Natural killer cell (primary cell): ENCODE data around the gene ATG9A. TPM values are rescaled to one million over a fixed set of nuclear protein-coding genes. Genes with fewer than 3 reads are reported as not detected.

Experiments
- ATAC-seq, 3 donors: fragments of 150-1000 bp in 2 of 3; fragments of 200-7000 bp in 1 of 3; cut with Tn5 transposase; 1 replicate in 1 of 3; 2 replicates in 2 of 3; pipeline ENCODE4 v1.10.0; 2021; ENCODE audit warnings: mild to moderate bottlenecking in 2 of 3, moderate library complexity in 2 of 3
- DNase-seq, 2 donors: peaks; one replicate each; pipeline versions ENCODE4 v3.0.0 to v3.0.0-alpha.2; 2013 to 2021; ENCODE audit warnings: mixed read lengths in 1 of 2
- H3K27ac ChIP-seq: one replicate; pipeline ENCODE4 v1.5.1; 2013; ENCODE audit warnings: mild to moderate bottlenecking, low read length
- H3K27me3 ChIP-seq: one replicate; pipeline ENCODE4 v1.6.1; 2013; ENCODE audit warnings: low read length; ENCODE audit not compliant: control insufficient read depth, insufficient read depth
- H3K36me3 ChIP-seq: one replicate; pipeline ENCODE4 v1.6.1; 2013; ENCODE audit warnings: low read length; ENCODE audit not compliant: control insufficient read depth, insufficient read depth
- H3K4me1 ChIP-seq: one replicate; pipeline ENCODE4 v1.6.1; 2013; ENCODE audit warnings: low read length; ENCODE audit not compliant: control insufficient read depth, insufficient read depth
- H3K4me3 ChIP-seq: one replicate; pipeline ENCODE4 v1.5.1; 2013; ENCODE audit warnings: low read length
- H3K9me3 ChIP-seq: one replicate; pipeline ENCODE4 v1.6.1; 2013; ENCODE audit warnings: low read length; ENCODE audit not compliant: control insufficient read depth, insufficient read depth
- H3K27ac Mint-ChIP-seq, 2 donors: one replicate each; pipeline ENCODE4 v1.8.0; 2022; ENCODE audit warnings: mild to moderate bottlenecking in 2 of 2, mixed read lengths in 2 of 2, moderate library complexity in 1 of 2
- H3K27me3 Mint-ChIP-seq, 2 donors: one replicate each; pipeline ENCODE4 v1.8.0; 2022; ENCODE audit warnings: low read depth in 2 of 2, mixed read lengths in 2 of 2
- H3K36me3 Mint-ChIP-seq: one replicate; pipeline ENCODE4 v1.8.0; 2022; ENCODE audit warnings: mixed read lengths
- H3K4me1 Mint-ChIP-seq, 2 donors: one replicate each; pipeline ENCODE4 v1.8.0; 2022; ENCODE audit warnings: mixed read lengths in 2 of 2
- H3K4me3 Mint-ChIP-seq: one replicate; pipeline ENCODE4 v1.8.0; 2022; ENCODE audit warnings: mild to moderate bottlenecking, moderate library complexity, mixed read lengths
- H3K9me3 Mint-ChIP-seq, 2 donors: one replicate each; pipeline ENCODE4 v1.8.0; 2022; ENCODE audit warnings: mixed read lengths in 2 of 2
- WGBS: methylation state at CpG from one replicate; pipeline ENCODE4 v1.1.7; 2013; ENCODE audit warnings: missing lambda C conversion rate; ENCODE audit not compliant: insufficient coverage; 5-methylcytosine and 5-hydroxymethylcytosine counted together
- intact Hi-C: fragments of 100-400 bp; cut with micrococcal nuclease; formaldehyde crosslinking; loops from one replicate; pipeline ENCODE4 v1.14.2; 2022
- total RNA-seq, 4 donors: library from RNA; stranded (reverse); fragments of 120-200 nt in 1 of 4; gene quantifications; one replicate each; pipeline versions ENCODE4 v1.2.3 to v1.2.4, GENCODE V29; 2013 to 2022
- TF ChIP-seq, protein P1 (sequence below): fragments of 200-600 bp; IDR thresholded peaks from one replicate; pipeline ENCODE4 v1.8.0; 2022; ENCODE audit warnings: antibody characterized with exemption

The ATG9A gene
- total RNA-seq, 3 donors from 2014 or later (not counting 1 experiment from before 2014, with no cell fraction given): 98.1 to 110 (median 108) TPM

DNA sequence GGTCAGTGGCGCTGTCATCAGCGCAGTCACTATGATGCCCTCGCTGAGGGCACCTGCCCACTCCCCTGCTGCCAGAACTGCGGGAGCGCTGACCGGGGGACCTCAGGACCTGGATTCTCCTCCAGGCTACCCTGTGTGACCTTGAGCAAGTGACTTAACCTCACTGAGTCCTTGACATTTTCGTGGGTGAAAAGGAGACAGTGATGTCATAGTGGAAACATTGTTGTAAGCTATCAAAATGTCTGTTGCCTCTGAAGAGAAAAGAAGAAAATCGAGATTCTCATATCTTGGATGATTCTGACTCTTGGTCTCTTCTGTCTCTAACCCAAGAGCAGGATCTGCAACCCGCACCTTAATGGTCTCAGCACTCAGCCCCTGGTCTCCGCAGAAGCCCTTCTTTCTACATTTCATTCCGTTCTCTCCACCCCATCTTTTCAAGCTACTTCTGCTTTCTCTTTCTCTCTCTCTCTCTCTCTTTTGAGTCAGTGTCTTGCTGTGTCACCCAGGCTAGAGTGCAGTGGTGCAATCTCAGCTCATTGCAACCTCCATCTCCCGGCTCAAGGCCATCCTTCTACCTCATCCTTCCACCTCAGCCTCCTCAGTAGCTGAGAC, 25.3 kb upstream of the ATG9A start:
- DNase-seq (peak; percentile 48 to 76), ATAC-seq (peak; percentile 31 to 65 (median 37))
- H3K9me3 ChIP-seq: no peaks in the 10 kb centered on the region
- H3K4me1 Mint-ChIP-seq: peaks cover 22 to 41% of the 10 kb centered on the region in 2 donors
- no peaks in the 10 kb centered on the region for H3K27me3 ChIP-seq
- H3K4me3 Mint-ChIP-seq: peak overlapping the region; percentile 88
- peaks cover 5 to 6% of the 10 kb centered on the region in 2 donors for H3K27me3 Mint-ChIP-seq
- peaks cover 22% of the 10 kb centered on the region for H3K36me3 ChIP-seq
- 1% methylated on average over 12 of the region's 12 CpGs for WGBS
- TF ChIP-seq, protein P1, sequence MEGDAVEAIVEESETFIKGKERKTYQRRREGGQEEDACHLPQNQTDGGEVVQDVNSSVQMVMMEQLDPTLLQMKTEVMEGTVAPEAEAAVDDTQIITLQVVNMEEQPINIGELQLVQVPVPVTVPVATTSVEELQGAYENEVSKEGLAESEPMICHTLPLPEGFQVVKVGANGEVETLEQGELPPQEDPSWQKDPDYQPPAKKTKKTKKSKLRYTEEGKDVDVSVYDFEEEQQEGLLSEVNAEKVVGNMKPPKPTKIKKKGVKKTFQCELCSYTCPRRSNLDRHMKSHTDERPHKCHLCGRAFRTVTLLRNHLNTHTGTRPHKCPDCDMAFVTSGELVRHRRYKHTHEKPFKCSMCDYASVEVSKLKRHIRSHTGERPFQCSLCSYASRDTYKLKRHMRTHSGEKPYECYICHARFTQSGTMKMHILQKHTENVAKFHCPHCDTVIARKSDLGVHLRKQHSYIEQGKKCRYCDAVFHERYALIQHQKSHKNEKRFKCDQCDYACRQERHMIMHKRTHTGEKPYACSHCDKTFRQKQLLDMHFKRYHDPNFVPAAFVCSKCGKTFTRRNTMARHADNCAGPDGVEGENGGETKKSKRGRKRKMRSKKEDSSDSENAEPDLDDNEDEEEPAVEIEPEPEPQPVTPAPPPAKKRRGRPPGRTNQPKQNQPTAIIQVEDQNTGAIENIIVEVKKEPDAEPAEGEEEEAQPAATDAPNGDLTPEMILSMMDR: no peak
- no peaks in the 10 kb centered on the region for H3K9me3 Mint-ChIP-seq
- H3K4me3 ChIP-seq: peak overlapping the region; percentile 93
- intact Hi-C loops: loop anchor here (1.0 to 5.0 kb wide), 4 partner anchors 25 to 687 kb away; partner anchors contain the start of genes CNOT9, CNPPD1, DNAJB2 and DNPEP
- peak overlapping the region; percentile 86 to 98 for H3K27ac Mint-ChIP-seq
- H3K4me1 ChIP-seq: peaks cover 43% of the 10 kb centered on the region
- no peaks in the 10 kb centered on the region for H3K36me3 Mint-ChIP-seq
- peak overlapping the region; percentile 97 for H3K27ac ChIP-seq

DNA sequence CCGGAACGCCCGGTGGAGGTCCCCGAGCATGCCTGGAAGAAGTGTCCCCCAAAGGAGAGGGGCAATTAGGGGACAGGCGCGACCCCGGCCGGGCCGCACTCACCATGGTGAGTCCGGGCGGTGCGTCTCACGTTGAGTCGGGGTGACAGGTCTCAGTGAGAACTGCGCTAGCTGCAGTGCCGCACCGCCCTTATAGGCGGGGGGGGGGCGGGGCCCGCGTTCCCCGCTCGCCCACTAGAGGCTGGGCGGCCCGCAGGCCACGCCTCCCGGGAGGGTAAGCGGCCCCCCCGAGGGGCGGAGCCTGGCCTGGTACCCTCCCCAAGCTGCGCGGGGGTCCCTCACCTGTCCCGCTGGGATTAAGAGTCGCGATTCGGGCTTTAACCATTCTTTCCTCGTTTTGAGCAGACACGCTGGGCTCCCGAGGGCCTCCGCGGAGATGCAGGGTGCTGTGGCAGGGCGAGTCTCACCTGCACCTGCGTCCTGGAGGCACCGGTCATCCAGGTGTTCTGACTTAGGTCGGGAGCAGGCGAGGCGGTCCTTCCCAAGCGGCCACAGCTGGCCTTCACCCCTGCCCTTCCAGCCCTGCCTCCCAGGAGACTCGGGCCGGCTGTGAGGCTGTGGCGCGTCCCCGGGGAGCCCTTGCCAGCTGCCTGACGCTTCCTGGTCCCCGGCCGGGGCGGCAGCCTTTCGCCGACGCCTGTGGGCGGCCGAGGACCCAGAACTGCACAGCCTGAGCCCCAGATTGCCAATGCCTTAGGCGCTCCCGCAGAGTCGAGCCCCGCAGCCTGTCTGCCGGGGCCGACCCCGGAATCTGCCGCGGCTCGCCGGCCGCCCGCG, 24.5 kb upstream of the ATG9A start, which contains the start of gene TUBA4A:
Gene TUBA4A, minus strand, starts transcription at position 166 of the 837 bp plus-strand sequence. Its CDS starts 60 bp downstream, at position 106.
- Histone ChIP-seq H3K27ac (peak within 1 kb of the TSS; percentile 97), H3K27me3 (no peaks in the 10 kb centered on the region), H3K4me3 (peak within 1 kb of the TSS; percentile 93), H3K36me3 (peaks cover 28% of the 10 kb centered on the region), H3K9me3 (no peaks in the 10 kb centered on the region), H3K4me1 (peaks cover 50% of the 10 kb centered on the region)
- TF ChIP-seq, protein P1: no peak
- Mint-ChIP-seq H3K27me3 (peaks cover 0 to 3% of the 10 kb centered on the region in 2 donors), H3K4me1 (peaks cover 29 to 48% of the 10 kb centered on the region in 2 donors), H3K27ac (peak within 1 kb of the TSS; percentile 86 to 98), H3K9me3 (no peaks in the 10 kb centered on the region), H3K36me3 (no peaks in the 10 kb centered on the region), H3K4me3 (peak within 1 kb of the TSS; percentile 88)
- intact Hi-C loops: loop anchor here (1.0 to 2.0 kb wide), 8 partner anchors 9 to 133 kb away; partner anchors contain the start of genes ANKZF1, ATG9A, CNPPD1 and DNAJB2
- WGBS: under 1% methylated on average over 76 of the region's 76 CpGs
- DNase-seq (peak; percentile 91 to 95), ATAC-seq (peak; percentile 78 to 92 (median 86))

DNA sequence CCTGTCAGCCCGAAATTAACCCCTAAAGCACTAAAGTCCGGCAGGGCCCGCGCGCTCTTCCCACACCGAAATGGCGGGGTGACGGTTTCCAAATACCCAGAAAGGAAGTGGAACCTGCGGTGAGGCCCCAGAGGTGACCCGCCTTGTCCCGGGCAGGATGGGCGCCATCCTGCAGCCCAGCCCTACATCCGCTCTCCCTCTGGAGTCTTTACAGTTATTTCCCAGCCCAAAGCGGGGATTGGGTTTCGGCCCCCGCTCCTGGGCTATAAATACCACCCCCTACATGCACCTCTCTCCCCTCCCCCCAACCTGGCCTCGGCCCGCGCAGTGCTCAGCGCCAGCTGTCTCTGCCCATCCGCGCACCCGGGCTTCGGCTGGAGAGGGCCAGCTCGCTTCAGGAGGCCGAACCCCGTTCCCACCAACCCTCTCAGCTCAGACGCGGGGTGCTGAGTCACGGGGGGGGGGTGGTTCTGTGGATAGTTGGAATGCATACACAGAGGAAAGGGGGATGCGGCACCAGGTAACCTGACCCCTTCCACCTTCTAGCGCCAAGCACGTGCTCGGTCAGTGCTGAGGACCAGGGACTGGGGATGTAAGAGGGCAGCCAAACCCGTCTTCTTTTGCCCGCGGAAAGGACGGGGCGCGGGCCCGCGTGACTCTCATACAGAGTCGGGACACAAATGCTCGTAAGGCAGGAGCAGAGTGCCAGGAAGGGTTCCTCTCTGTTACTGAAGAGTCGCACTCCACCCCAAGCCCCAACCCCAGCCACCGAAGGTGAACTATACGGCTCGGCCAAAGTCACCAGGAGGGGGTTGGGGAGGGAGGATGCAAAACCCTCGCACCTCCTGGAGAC, 23.7 kb upstream of the ATG9A start, which contains the start of gene TUBA4B:
Gene TUBA4B, plus strand, starts transcription at position 344 of the 853 bp plus-strand sequence. Its CDS starts 165 bp downstream, at position 509.
- peak; percentile 47 to 65 for DNase-seq
- H3K4me1 ChIP-seq: peaks cover 58% of the 10 kb centered on the region

More for the DNA sequence above, 23.7 kb upstream of the ATG9A start, which contains the start of gene TUBA4B:
- H3K4me3 ChIP-seq: peak within 1 kb of the TSS; percentile 93
- peak within 1 kb of the TSS; percentile 86 to 98 for H3K27ac Mint-ChIP-seq
- TF ChIP-seq, protein P1: no peak
- peak; percentile 14 to 33 (median 31) for ATAC-seq
- intact Hi-C loops: loop anchor here (1.0 kb wide), 5 partner anchors 8 to 93 kb away; partner anchors contain the start of genes ANKZF1, ATG9A, GLB1L and NHEJ1
- H3K9me3 ChIP-seq: no peaks in the 10 kb centered on the region
- H3K4me3 Mint-ChIP-seq: peak within 1 kb of the TSS; percentile 88
- H3K36me3 ChIP-seq: peaks cover 36% of the 10 kb centered on the region
- H3K27me3 ChIP-seq: no peaks in the 10 kb centered on the region
- H3K9me3 Mint-ChIP-seq: no peaks in the 10 kb centered on the region
- H3K27ac ChIP-seq: peak within 1 kb of the TSS; percentile 97
- peaks cover 0 to 3% of the 10 kb centered on the region in 2 donors for H3K27me3 Mint-ChIP-seq
- 0% methylated on average over 47 of the region's 49 CpGs for WGBS
- peaks cover 37 to 57% of the 10 kb centered on the region in 2 donors for H3K4me1 Mint-ChIP-seq
- H3K36me3 Mint-ChIP-seq: no peaks in the 10 kb centered on the region
